SK-N-SH (cell line): ENCODE measurements around the gene SMAGP. TPM values are rescaled to one million over a fixed set of nuclear protein-coding genes. Genes with fewer than 3 reads are reported as not detected.

Source experiments
- CTCF ChIA-PET: fragments of 300-600, 350-600 bp; formaldehyde crosslinking; extraction: SDS; loops from one replicate; lab custom pipeline; 2021; lab: Yijun Ruan, JAX
- POLR2A ChIA-PET: fragments of 350-600 bp; sonication (Branson Sonifier 250); formaldehyde crosslinking; extraction: SDS; loops from one replicate; lab custom pipeline; 2020; ENCODE audit warnings: antibody characterized with exemption, inconsistent platforms; lab: Yijun Ruan, JAX
- DNase-seq: peaks from one replicate; pipeline ENCODE4 v3.0.0; 2012
- H2AFZ ChIP-seq: fragments of 200-600 bp; sonication (generic); 2 replicates; pipeline ENCODE4 v1.8.1; 2016; ENCODE audit warnings: antibody characterized with exemption, mild to moderate bottlenecking, low read depth
- H3F3A ChIP-seq: fragments of 200-600 bp; sonication (generic); replicated peaks from 2 replicates; pipeline ENCODE3; 2016; ENCODE audit warnings: antibody characterized with exemption, mild to moderate bottlenecking; ENCODE audit not compliant: insufficient read depth
- H3K27ac ChIP-seq, 2 experiments: fragments of 200-500 bp in 1 of 2; fragments of 200-600 bp in 1 of 2; sonication (Bioruptor generic) in 1 of 2; sonication (generic), shearing (Covaris generic) in 1 of 2; 2 replicates each; pipeline versions ENCODE4 v1.5.1 to v1.6.1; 2014 to 2016; ENCODE audit warnings: low read depth in 2 of 2, inconsistent platforms in 1 of 2, low read length in 1 of 2, mild to moderate bottlenecking in 1 of 2, mixed read lengths in 1 of 2
- H3K27me3 ChIP-seq: fragments of 200-600 bp; sonication (generic), shearing (Covaris generic); 2 replicates; pipeline ENCODE4 v1.6.1; 2016; ENCODE audit warnings: mixed run types; ENCODE audit not compliant: insufficient read depth
- H3K36me3 ChIP-seq, 2 experiments: fragments of 200-500 bp in 1 of 2; fragments of 200-600 bp in 1 of 2; sonication (Bioruptor generic) in 1 of 2; sonication (generic) in 1 of 2; replicated peaks in 1 of 2; 2 replicates each; pipeline versions ENCODE3 to v1.5.1; 2014 to 2016; ENCODE audit warnings: low read length in 1 of 2, mild to moderate bottlenecking in 1 of 2; ENCODE audit not compliant: insufficient read depth in 2 of 2, control insufficient read depth in 1 of 2
- H3K4me1 ChIP-seq, 2 experiments: fragments of 200-500 bp in 1 of 2; fragments of 200-600 bp in 1 of 2; sonication (Bioruptor generic) in 1 of 2; sonication (generic), shearing (Covaris generic) in 1 of 2; 2 replicates each; pipeline versions ENCODE4 v1.5.1 to v1.6.1; 2014 to 2016; ENCODE audit warnings: low read depth in 1 of 2, low read length in 1 of 2, mixed run types in 1 of 2; ENCODE audit not compliant: insufficient read depth in 2 of 2, control insufficient read depth in 1 of 2
- H3K4me2 ChIP-seq: fragments of 200-600 bp; sonication (generic), shearing (Covaris generic); 2 replicates; pipeline ENCODE4 v1.6.1; 2017; ENCODE audit warnings: mixed run types
- H3K4me3 ChIP-seq, 2 experiments: fragments of 200-500 bp in 1 of 2; fragments of 200-600 bp in 1 of 2; sonication (Bioruptor generic) in 1 of 2; sonication (generic), shearing (Covaris generic) in 1 of 2; 2 replicates each; pipeline versions ENCODE4 v1.5.1 to v1.8.1; 2014 to 2016; ENCODE audit warnings: low read depth in 2 of 2, inconsistent platforms in 1 of 2, low read length in 1 of 2, mild to moderate bottlenecking in 1 of 2, mixed read lengths in 1 of 2, moderate library complexity in 1 of 2
- H3K79me2 ChIP-seq: fragments of 200-600 bp; sonication (generic); 2 replicates; pipeline ENCODE4 v1.8.1; 2017; ENCODE audit warnings: mild to moderate bottlenecking; ENCODE audit not compliant: insufficient read depth
- H3K9ac ChIP-seq: fragments of 200-600 bp; sonication (generic); 2 replicates; pipeline ENCODE4 v1.6.1; 2017; ENCODE audit warnings: mixed run types
- H3K9me2 ChIP-seq: fragments of 200-600 bp; sonication (generic); 2 replicates; pipeline ENCODE4 v1.6.1; 2017; ENCODE audit warnings: mixed run types
- H3K9me3 ChIP-seq: fragments of 200-600 bp; sonication (generic); 2 replicates; pipeline ENCODE4 v1.6.1; 2017; ENCODE audit warnings: mixed run types, mild to moderate bottlenecking, moderate library complexity
- H4K20me1 ChIP-seq: fragments of 200-600 bp; sonication (generic); 2 replicates; pipeline ENCODE4 v1.6.1; 2017; ENCODE audit warnings: mild to moderate bottlenecking, mixed run types; ENCODE audit not compliant: insufficient read depth
- ELF1 ChIP-seq: IDR thresholded peaks from 2 replicates; pipeline ENCODE4 v1.4.0; 2012
- FOSL2 ChIP-seq: IDR thresholded peaks from 2 replicates; pipeline ENCODE4 v1.4.0; 2012; ENCODE audit warnings: low read depth, mild to moderate bottlenecking, moderate library complexity, borderline replicate concordance
- FOXJ3 ChIP-seq: sonication (generic); formaldehyde crosslinking; IDR thresholded peaks from 2 replicates; pipeline ENCODE4 v1.5.1; 2020; ENCODE audit warnings: mild to moderate bottlenecking, missing genetic modification reagents
- FOXM1 ChIP-seq: IDR thresholded peaks from 2 replicates; pipeline ENCODE4 v1.4.0; 2012; ENCODE audit warnings: low read depth, mild to moderate bottlenecking
- GABPA ChIP-seq: IDR thresholded peaks from 2 replicates; pipeline ENCODE4 v1.4.0; 2012; ENCODE audit warnings: low read depth, mild to moderate bottlenecking
- GATA2 ChIP-seq: sonication (generic); formaldehyde crosslinking; IDR thresholded peaks from 2 replicates; pipeline ENCODE4 v1.5.0; 2020; ENCODE audit warnings: mild to moderate bottlenecking, missing genetic modification reagents
- MXI1 ChIP-seq: IDR thresholded peaks from 2 replicates; pipeline ENCODE4 v1.6.1; 2012; ENCODE audit warnings: mild to moderate bottlenecking, low read depth, low read length, improper control_type of control experiment
- NFIC ChIP-seq: IDR thresholded peaks from 2 replicates; pipeline ENCODE4 v1.4.0; 2012; ENCODE audit warnings: borderline replicate concordance
- NRF1 ChIP-seq: IDR thresholded peaks from 2 replicates; pipeline ENCODE4 v1.6.1; 2012; ENCODE audit warnings: low read depth, mild to moderate bottlenecking, low read length
- POLR2AphosphoS5 ChIP-seq: IDR thresholded peaks from 2 replicates; pipeline ENCODE4 v1.6.1; 2012; ENCODE audit warnings: low read depth, low read length
- RCOR1 ChIP-seq: fragments of 150-350 bp; IDR thresholded peaks from 2 replicates; pipeline ENCODE4 v1.6.1; 2017; ENCODE audit warnings: antibody characterized with exemption, low read length
- RFX5 ChIP-seq: IDR thresholded peaks from 2 replicates; pipeline ENCODE4 v1.6.1; 2012; ENCODE audit warnings: mild to moderate bottlenecking, improper control_type of control experiment, low read length
- TAF1 ChIP-seq: IDR thresholded peaks from 2 replicates; pipeline ENCODE4 v1.6.1; 2012; ENCODE audit warnings: low read depth, mild to moderate bottlenecking, low read length, moderate library complexity, borderline replicate concordance
- TCF12 ChIP-seq: IDR thresholded peaks from 2 replicates; pipeline ENCODE4 v1.4.0; 2012
- TEAD4 ChIP-seq: IDR thresholded peaks from 2 replicates; pipeline ENCODE4 v1.4.0; 2012; ENCODE audit warnings: mild to moderate bottlenecking, borderline replicate concordance; ENCODE audit not compliant: insufficient read depth
- WGBS: methylation state at CpG from one replicate; pipeline ENCODE4 v1.1.6; 2017; ENCODE audit warnings: low lambda C conversion rate; 5-methylcytosine and 5-hydroxymethylcytosine counted together
- polyA plus RNA-seq, 3 experiments: library from polyadenylated mRNA; depleted of rRNA; stranded (reverse); fragments of >200 nt; gene quantifications; 2 replicates each; pipeline ENCODE4 v1.2.3, GENCODE V29; 2012
- TF ChIP-seq, protein P1 (sequence below): IDR thresholded peaks from 2 replicates; pipeline ENCODE4 v1.4.0; 2012; ENCODE audit warnings: low read depth, borderline replicate concordance
- TF ChIP-seq, protein P2 (sequence below): IDR thresholded peaks from 2 replicates; pipeline ENCODE4 v1.4.0; 2012; ENCODE audit warnings: low read depth, borderline replicate concordance
- TF ChIP-seq, protein P3 (sequence below): IDR thresholded peaks from 2 replicates; pipeline ENCODE4 v1.4.0; 2012; ENCODE audit warnings: low read depth
- TF ChIP-seq, protein P4 (sequence below): fragments of 200-600 bp; sonication (generic); IDR thresholded peaks from 2 replicates; pipeline ENCODE4 v1.6.1; 2017; ENCODE audit warnings: antibody characterized with exemption, mild to moderate bottlenecking, moderate library complexity

Gene SMAGP
- polyA plus RNA-seq, 1 of the 3 experiments (the other 2 are of a cell fraction), result 26.3 TPM

DNA sequence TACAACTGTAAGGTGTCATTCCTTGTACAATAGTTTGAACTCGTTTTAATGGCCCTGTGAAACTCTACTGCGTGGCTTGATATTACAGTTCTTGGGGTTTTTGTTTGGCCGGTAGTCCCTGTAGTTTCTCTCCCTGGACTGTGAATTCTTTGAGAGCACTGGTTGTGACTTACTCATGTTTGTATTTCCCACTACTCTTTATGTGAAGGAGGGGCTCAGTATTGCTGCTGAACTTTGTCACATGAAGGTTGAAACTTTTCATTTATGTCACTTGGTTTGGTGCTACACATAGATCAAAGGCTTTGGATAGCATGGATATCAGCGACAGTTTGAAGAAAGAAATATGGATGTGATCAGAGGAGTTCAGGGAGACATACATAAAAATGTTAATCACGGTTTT lies 50.9 kb downstream of the SMAGP start (continued):
- TF ChIP-seq, protein P1, sequence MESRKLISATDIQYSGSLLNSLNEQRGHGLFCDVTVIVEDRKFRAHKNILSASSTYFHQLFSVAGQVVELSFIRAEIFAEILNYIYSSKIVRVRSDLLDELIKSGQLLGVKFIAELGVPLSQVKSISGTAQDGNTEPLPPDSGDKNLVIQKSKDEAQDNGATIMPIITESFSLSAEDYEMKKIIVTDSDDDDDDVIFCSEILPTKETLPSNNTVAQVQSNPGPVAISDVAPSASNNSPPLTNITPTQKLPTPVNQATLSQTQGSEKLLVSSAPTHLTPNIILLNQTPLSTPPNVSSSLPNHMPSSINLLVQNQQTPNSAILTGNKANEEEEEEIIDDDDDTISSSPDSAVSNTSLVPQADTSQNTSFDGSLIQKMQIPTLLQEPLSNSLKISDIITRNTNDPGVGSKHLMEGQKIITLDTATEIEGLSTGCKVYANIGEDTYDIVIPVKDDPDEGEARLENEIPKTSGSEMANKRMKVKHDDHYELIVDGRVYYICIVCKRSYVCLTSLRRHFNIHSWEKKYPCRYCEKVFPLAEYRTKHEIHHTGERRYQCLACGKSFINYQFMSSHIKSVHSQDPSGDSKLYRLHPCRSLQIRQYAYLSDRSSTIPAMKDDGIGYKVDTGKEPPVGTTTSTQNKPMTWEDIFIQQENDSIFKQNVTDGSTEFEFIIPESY, result no peak
- TF ChIP-seq FOSL2 (no peak), NFIC (no peak), TEAD4 (no peak), POLR2AphosphoS5 (no peak), MXI1 (no peak), GATA2 (CRISPR knock-in tag) (no peak), TCF12 (no peak)

DNA sequence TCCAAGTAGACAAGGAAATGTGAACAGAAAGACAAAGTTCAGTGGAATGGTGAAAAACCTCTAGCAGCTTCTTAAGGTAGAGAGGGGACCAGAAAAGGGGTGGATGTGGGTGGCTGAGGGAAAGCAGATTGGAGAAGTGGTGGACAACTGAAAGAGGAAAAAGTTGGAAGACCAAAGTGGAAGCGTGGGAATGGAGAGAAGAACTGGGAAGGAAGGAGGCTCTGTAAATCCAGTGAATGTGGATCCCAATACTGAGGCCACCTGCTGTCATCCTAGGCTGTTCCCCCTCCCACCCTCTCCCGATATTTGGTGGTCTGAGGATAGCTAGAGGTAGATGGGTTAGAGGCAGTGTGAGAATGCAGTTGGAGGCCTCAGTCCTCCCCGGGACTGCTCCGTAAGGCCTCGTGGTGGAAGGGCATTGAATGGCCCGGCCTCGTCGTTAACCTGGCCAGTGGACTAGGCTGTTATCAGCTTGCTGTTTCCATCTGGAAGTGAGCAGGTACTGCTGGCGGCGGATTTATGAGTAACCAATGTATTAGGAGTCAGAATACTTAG lies 51.5 kb downstream of the SMAGP start:
- Histone ChIP-seq H3K9me3 (no peaks in the 10 kb centered on the region), H3K9ac (peak overlapping the region; percentile 88)
- TF ChIP-seq FOXJ3 (no peak), TAF1 (no peak), FOXM1 (no peak), NRF1 (no peak), GABPA (no peak), RFX5 (no peak), POLR2AphosphoS5 (no peak), RCOR1 (no peak), ELF1 (no peak), NFIC (no peak)
- TF ChIP-seq, protein P2, sequence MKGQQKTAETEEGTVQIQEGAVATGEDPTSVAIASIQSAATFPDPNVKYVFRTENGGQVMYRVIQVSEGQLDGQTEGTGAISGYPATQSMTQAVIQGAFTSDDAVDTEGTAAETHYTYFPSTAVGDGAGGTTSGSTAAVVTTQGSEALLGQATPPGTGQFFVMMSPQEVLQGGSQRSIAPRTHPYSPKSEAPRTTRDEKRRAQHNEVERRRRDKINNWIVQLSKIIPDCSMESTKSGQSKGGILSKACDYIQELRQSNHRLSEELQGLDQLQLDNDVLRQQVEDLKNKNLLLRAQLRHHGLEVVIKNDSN, result no peak
- TF ChIP-seq, protein P3, sequence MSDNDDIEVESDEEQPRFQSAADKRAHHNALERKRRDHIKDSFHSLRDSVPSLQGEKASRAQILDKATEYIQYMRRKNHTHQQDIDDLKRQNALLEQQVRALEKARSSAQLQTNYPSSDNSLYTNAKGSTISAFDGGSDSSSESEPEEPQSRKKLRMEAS, result no peak
- TF ChIP-seq, protein P4, sequence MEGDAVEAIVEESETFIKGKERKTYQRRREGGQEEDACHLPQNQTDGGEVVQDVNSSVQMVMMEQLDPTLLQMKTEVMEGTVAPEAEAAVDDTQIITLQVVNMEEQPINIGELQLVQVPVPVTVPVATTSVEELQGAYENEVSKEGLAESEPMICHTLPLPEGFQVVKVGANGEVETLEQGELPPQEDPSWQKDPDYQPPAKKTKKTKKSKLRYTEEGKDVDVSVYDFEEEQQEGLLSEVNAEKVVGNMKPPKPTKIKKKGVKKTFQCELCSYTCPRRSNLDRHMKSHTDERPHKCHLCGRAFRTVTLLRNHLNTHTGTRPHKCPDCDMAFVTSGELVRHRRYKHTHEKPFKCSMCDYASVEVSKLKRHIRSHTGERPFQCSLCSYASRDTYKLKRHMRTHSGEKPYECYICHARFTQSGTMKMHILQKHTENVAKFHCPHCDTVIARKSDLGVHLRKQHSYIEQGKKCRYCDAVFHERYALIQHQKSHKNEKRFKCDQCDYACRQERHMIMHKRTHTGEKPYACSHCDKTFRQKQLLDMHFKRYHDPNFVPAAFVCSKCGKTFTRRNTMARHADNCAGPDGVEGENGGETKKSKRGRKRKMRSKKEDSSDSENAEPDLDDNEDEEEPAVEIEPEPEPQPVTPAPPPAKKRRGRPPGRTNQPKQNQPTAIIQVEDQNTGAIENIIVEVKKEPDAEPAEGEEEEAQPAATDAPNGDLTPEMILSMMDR, result no peak
- TF ChIP-seq, all 33 proteins: peak for 0
- CTCF ChIA-PET, result interaction anchor here (0.6 to 3.1 kb wide), 15 partner anchors 8 to 454 kb away, joined by 3 to 15 read pairs (median 4); partner anchors contain the start of genes DAZAP2 and SMAGP
- Histone ChIP-seq H3F3A (peaks cover 25% of the 10 kb centered on the region), H3K4me1 (peaks cover 0 to 8% of the 10 kb centered on the region in 2 experiments; a peak in 1 of 4 replicates), H3K36me3 (no peaks in the 10 kb centered on the region), H3K4me2 (peak overlapping the region; percentile 88), H3K27ac (peak overlapping the region; percentile 53 to 77), H4K20me1 (no peaks in the 10 kb centered on the region), H2AFZ (peak overlapping the region; percentile 86), H3K79me2 (no peaks in the 10 kb centered on the region), H3K27me3 (no peaks in the 10 kb centered on the region), H3K9me2 (no peaks in the 10 kb centered on the region), H3K4me3 (peak overlapping the region; percentile 58 to 65)
- 82% methylated on average over 10 of the region's 10 CpGs for WGBS
- POLR2A ChIA-PET, result interaction anchor here (0.6 to 1.6 kb wide), 5 partner anchors 12 to 167 kb away, joined by 3 to 13 read pairs (median 6); partner anchors contain the start of genes CSRNP2 and DAZAP2
- DNase-seq, result no peak
